Neural progenitor cell (in vitro differentiated cells): ENCODE data around the gene SEMA3E.

ENCODE experiments used
- EZH2 ChIP-seq: fragments of 200-600 bp; sonication (generic); IDR thresholded peaks from 2 replicates; pipeline ENCODE4 v1.6.1; 2017; ENCODE audit warnings: antibody characterized with exemption, mild to moderate bottlenecking, moderate library complexity
- EZH2phosphoT487 ChIP-seq: fragments of 200-600 bp; sonication (generic); IDR thresholded peaks from 2 replicates; pipeline ENCODE4 v1.6.1; 2017; ENCODE audit warnings: antibody characterized with exemption
- TF ChIP-seq, protein P1 (sequence below): fragments of 200-600 bp; sonication (generic); IDR thresholded peaks from 2 replicates; pipeline ENCODE4 v1.5.1; 2017; ENCODE audit warnings: antibody characterized with exemption, mild to moderate bottlenecking

DNA sequence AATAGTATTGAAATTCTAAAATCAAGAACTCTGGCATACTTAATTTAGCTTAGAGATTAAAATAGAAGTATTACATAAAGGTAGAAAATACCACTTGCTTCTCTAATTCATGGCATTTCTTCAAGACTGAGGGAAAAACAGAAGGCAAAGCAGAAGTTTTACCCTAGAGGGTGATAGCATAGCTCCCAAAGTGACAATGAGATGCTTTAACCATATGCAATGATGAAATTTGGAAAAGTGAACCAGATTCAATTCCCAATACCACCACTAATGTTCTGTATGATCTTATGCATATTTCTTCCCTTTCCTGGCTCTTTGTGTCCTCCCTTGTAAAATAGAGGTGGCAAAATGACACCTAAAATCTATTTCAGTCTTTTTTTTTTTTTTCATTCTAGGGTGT is 260.5 kb downstream of the SEMA3E start:
- TF ChIP-seq, protein P1, sequence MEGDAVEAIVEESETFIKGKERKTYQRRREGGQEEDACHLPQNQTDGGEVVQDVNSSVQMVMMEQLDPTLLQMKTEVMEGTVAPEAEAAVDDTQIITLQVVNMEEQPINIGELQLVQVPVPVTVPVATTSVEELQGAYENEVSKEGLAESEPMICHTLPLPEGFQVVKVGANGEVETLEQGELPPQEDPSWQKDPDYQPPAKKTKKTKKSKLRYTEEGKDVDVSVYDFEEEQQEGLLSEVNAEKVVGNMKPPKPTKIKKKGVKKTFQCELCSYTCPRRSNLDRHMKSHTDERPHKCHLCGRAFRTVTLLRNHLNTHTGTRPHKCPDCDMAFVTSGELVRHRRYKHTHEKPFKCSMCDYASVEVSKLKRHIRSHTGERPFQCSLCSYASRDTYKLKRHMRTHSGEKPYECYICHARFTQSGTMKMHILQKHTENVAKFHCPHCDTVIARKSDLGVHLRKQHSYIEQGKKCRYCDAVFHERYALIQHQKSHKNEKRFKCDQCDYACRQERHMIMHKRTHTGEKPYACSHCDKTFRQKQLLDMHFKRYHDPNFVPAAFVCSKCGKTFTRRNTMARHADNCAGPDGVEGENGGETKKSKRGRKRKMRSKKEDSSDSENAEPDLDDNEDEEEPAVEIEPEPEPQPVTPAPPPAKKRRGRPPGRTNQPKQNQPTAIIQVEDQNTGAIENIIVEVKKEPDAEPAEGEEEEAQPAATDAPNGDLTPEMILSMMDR, result no peak
- TF ChIP-seq EZH2, result no peak
- no peak for TF ChIP-seq EZH2phosphoT487
